B cell (primary cell): ENCODE data around the gene FZR1.

ENCODE experiments used
- CTCF ChIP-seq: fragments of 200-600 bp; IDR thresholded peaks from one replicate; pipeline ENCODE4 v1.8.0; 2022; ENCODE audit warnings: antibody characterized with exemption, mild to moderate bottlenecking
- EZH2 ChIP-seq: IDR thresholded peaks from 2 replicates; pipeline ENCODE4 v1.6.1; 2012; ENCODE audit warnings: borderline replicate concordance, low read depth, mild to moderate bottlenecking, moderate library complexity, low read length; ENCODE audit not compliant: insufficient read depth, poor library complexity, severe bottlenecking

- TF ChIP-seq CTCF (no peak), EZH2 (no peak)
Observed at GRCh38 chr19:3482507-3483225, 23.4 kb upstream of the FZR1 start.
